Kidney (tissue), 14 donors: ENCODE data around the gene PLEKHG5. TPM values are rescaled to one million over a fixed set of nuclear protein-coding genes. Genes with fewer than 3 reads are reported as not detected.

Experiments used
- DNase-seq, 5 donors: peaks; one replicate each; pipeline ENCODE4 v3.0.0-alpha.2; 2013 to 2020
- FAIRE-seq: peaks from 2 replicates; lab custom pipeline; 2012; peaks lifted over from hg19 to GRCh38; lab: Jason Lieb, UNC
- H3K27ac ChIP-seq, 2 donors: one replicate each; pipeline ENCODE4 v1.7.0; 2013; ENCODE audit warnings: low read depth in 2 of 2, low read length in 2 of 2, inconsistent platforms in 1 of 2
- H3K27me3 ChIP-seq: one replicate; pipeline ENCODE4 v1.7.1; 2013; ENCODE audit warnings: low read length, inconsistent platforms; ENCODE audit not compliant: control insufficient read depth, insufficient read depth
- H3K36me3 ChIP-seq, 3 donors: one replicate each; pipeline versions ENCODE4 v1.7.0 to v1.7.1; 2013; ENCODE audit warnings: low read length in 3 of 3, control low read depth in 1 of 3, inconsistent platforms in 1 of 3; ENCODE audit not compliant: insufficient read depth in 3 of 3, control insufficient read depth in 2 of 3
- H3K4me1 ChIP-seq, 3 donors: one replicate each; pipeline versions ENCODE4 v1.7.0 to v1.7.1; 2013; ENCODE audit warnings: low read length in 3 of 3, inconsistent platforms in 1 of 3, low read depth in 1 of 3; ENCODE audit not compliant: control insufficient read depth in 2 of 3, insufficient read depth in 2 of 3
- H3K4me3 ChIP-seq, 3 donors: one replicate each; pipeline versions ENCODE4 v1.7.0 to v1.8.1; 2013; ENCODE audit warnings: low read length in 3 of 3, control low read depth in 1 of 3, inconsistent platforms in 1 of 3
- H3K9ac ChIP-seq, 3 donors: one replicate each; pipeline versions ENCODE4 v1.7.0 to v1.7.1; 2013; ENCODE audit warnings: low read length in 3 of 3, control low read depth in 1 of 3, inconsistent platforms in 1 of 3
- H3K9me3 ChIP-seq, 3 donors: one replicate each; pipeline versions ENCODE4 v1.7.0 to v1.7.1; 2013; ENCODE audit warnings: low read length in 3 of 3, control low read depth in 1 of 3, inconsistent platforms in 1 of 3; ENCODE audit not compliant: control insufficient read depth in 2 of 3, insufficient read depth in 1 of 3
- CTCF ChIP-seq: IDR thresholded peaks from 3 replicates; pipeline ENCODE4 v1.5.1; 2012; ENCODE audit warnings: mild to moderate bottlenecking, moderate library complexity, borderline replicate concordance; ENCODE audit not compliant: insufficient read depth; ENCODE audit errors: extremely low read depth
- intact Hi-C: fragments of 100-400 bp; cut with DNase I; formaldehyde crosslinking; loops from one replicate; pipeline ENCODE4 v1.11.1; 2022
- polyA plus RNA-seq: library from polyadenylated mRNA; stranded (reverse); fragments of 350-450 nt; fragmentation: Illumina TruSeq; extraction: RNeasy Lipid Tissue Mini Kit (QIAGEN cat#74804); gene quantifications from one replicate; pipeline ENCODE4 v1.2.3, GENCODE V29; 2014; ENCODE audit warnings: low read depth, low replicate concordance; ENCODE audit not compliant: insufficient read depth
- total RNA-seq: library from RNA; stranded (reverse); fragmentation: NEBNext Ultra II Directional; extraction: Animal tissue kit (Norgen Biotek cat#: 25700); gene quantifications from one replicate; pipeline ENCODE4 v1.2.1, GENCODE V29; 2021
- donor health status: control.
- donor health status: control.
- donor health status: control.
- donor health status: control.
- donor health status: control.
- donor health status: DM: yes; HTN: yes; CAD: no.
- donor health status: Normal renal cell carcinoma (clear cell type).

The PLEKHG5 gene
- total and polyA plus RNA-seq, 2 donors from 2014 or later = 4.4 to 14.0 TPM

GRCh38 chr1:6499296-6499695 lies 7.8 kb upstream of the PLEKHG5 start:
- peak in 2 of 5 donors; percentile 51 to 55 for DNase-seq
- Histone ChIP-seq H3K27ac (no peak overlapping the region), H3K36me3 (no peaks in the 10 kb centered on the region), H3K27me3 (no peaks in the 10 kb centered on the region), H3K9me3 (no peaks in the 10 kb centered on the region), H3K9ac (no peak overlapping the region), H3K4me1 (peaks cover 0 to 20% (median 6%) of the 10 kb centered on the region in 3 donors), H3K4me3 (no peak overlapping the region)
- intact Hi-C loops = no loop called here
- TF ChIP-seq CTCF = no peak
- FAIRE-seq = no peak

DNA sequence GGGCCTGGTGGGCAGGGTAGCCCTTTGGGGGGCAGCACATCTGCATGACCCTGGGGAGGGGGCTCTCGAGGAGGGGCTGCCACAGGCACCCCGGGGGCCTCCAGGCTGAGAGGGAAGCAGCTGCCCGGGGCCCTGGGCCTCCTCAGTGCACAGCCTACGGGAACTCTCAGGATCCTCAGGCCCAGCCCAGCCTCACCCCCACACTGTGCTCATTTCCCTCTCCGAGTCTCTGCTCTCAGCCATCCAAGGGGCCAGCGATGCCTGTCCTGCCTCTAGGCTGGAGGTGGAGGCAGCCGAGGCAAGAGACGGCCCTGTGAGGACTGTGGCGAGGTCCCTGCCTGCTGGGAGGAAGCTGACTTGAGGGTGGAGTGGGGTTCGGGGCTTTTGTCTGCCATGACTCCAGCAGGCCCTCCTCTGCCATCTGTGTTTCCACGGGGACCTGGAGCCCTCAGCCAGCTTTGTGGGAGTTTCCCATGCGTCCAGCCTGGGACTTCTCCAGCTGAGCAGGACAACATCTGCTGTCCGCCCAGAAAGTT lies 7.2 kb upstream of the PLEKHG5 start:
- intact Hi-C loops = no loop called here
- H3K9ac ChIP-seq = no peak overlapping the region
- FAIRE-seq (no peak), DNase-seq (peak in 3 of 5 donors; percentile 27 to 74 (median 63))
- H3K4me3 ChIP-seq = no peak overlapping the region
- H3K36me3 ChIP-seq = no peaks in the 10 kb centered on the region
- no peak overlapping the region for H3K27ac ChIP-seq
- peaks cover 0 to 20% (median 6%) of the 10 kb centered on the region in 3 donors for H3K4me1 ChIP-seq
- no peaks in the 10 kb centered on the region for H3K9me3 ChIP-seq
- no peak for TF ChIP-seq CTCF
- H3K27me3 ChIP-seq = no peaks in the 10 kb centered on the region

GRCh38 chr1:6497867-6498575 lies 6.6 kb upstream of the PLEKHG5 start:
- Histone ChIP-seq H3K9me3 (no peaks in the 10 kb centered on the region), H3K9ac (no peak overlapping the region), H3K36me3 (no peaks in the 10 kb centered on the region), H3K27ac (no peak overlapping the region), H3K4me3 (peak overlapping the region; percentile 33 to 65 (median 41)), H3K4me1 (peaks cover 0 to 20% (median 6%) of the 10 kb centered on the region in 3 donors), H3K27me3 (no peaks in the 10 kb centered on the region)
- no peak for TF ChIP-seq CTCF
- DNase-seq (peak in 2 of 5 donors; percentile 60), FAIRE-seq (no peak)
- intact Hi-C loops = no loop called here
